Stimulated activated CD8-positive, alpha-beta memory T cell treated with anti-CD3 and anti-CD28 coated beads, Interleukin-7, amount 100 ng/mL, for 1 hour (primary cell): Measurements from ENCODE around the gene ALDOB.

ENCODE experiments used
- DNase-seq, 2 donors: peaks; one replicate each; pipeline ENCODE4 v3.0.0-alpha.2; 2020; ENCODE audit warnings: low read depth in 2 of 2

Gene ALDOB

DNA sequence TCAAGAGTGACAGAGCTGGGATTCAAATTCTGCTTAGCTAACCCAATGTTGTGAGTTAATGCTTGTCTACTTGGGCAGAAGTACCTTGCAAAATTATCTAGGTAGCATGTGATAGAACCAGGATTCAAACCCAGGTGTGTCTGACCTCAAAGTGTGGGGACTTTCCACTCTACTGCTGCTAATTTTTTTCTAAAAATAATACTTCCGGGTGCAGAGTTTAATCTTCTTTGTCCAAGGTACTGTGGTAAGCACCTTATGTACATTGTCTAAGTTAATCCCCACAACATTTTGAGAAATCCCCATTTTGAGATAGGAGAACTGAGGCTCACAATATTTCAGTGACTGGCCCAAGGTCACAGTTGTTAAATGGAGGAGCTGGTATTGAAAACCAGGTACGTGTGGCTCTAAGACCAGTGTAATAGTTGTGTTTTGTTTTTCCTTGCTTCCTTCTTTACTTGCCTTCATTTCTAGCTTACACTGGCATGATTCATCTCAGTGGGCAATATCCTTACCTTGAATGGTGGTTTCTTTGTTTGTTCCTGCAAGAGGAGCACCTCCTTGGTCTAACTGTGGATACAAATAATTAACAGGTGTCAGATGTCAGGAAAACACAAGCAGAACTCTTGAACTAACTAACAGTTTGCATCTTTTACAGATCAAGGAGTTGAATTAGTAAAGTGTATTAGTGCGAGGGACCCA, 7.5 kb downstream of the ALDOB start:
- DNase-seq: no peak

DNA sequence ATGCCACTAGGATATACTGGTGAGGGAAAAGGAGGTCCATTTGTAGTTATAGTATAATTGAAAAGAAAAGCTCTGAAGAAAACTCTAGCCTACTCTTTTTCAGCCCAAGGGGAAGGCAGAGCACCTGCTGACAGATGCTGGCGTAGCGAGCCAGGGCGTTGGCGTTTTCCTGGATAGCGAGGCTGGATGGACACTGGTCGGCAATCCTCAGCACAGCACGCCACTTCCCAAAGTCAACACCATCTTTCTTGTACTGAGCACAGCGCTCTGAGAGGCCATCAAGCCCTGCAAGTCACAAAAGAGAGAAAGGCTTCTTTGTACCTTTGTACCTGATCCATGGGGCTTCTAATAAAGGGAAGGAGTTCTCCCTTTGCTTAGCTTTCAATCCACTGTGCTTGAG, 8.2 kb downstream of the ALDOB start:
- no peak for DNase-seq

DNA sequence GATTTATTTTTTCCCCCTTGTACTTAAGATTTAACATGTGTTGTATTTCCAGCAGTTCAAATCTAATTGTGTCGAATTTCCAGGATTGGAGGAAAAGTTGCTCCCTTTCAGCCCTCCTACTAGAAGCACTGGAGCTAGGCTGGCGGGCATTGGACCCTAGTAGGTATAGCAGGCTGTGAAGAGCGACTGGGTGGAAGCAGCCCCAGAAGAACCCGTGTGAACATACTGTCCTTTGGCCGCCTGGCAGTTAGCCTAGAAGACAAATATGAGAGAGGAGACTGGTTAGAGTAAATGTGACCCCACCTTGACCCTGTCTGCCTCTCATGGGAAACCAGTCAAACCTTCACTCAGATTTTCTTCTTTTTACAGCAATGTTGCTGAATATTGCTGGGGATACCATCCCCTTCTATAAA, 13.9 kb downstream of the ALDOB start:
- DNase-seq: no peak

DNA sequence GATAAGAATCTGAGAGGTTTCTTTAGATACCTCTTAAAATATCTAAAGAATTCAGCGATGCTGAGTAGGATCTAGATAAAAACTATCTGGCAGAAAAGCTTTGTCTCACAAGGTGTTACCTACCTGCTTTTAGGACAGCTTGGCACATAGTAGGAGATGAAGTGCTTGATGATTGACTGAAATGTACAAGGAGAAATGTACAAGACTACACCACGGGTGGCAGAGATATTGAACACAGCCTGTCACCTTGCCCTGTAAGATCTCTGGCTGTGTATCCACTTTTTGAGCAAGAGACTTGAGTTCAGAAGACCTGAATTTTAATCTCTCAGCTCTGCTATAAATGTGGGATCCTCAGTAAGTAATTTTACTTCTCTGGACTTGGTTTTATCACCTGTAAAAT, 15.7 kb downstream of the ALDOB start:
- no peak for DNase-seq

- DNase-seq: no peak
Observed at GRCh38 chr9:101418518-101419430, 16.8 kb downstream of the ALDOB start.

DNA sequence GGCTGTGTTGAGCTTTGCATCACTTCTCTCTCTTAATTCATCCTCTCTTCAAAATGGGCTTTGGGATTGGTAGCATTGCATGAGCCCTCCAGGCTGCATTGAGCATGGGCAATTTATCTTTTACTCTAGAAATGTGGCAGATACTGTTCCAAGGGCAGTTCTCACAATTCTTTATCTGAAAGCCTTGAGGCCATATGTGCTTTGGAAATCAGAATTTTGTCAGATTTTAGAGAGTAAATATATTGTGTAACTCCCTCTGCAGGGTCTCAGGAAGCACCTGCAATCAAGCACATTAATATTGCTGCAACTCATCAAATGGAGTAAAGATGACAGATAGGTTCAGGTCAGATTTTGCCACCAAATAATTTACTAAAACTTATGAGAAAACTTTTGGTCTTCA, 17.6 kb downstream of the ALDOB start:
- DNase-seq: no peak

- no peak for DNase-seq
Observed at GRCh38 chr9:101417389-101417788, 18.2 kb downstream of the ALDOB start.

- no peak for DNase-seq
Observed at GRCh38 chr9:101415578-101415977, 20.0 kb downstream of the ALDOB start.

DNA sequence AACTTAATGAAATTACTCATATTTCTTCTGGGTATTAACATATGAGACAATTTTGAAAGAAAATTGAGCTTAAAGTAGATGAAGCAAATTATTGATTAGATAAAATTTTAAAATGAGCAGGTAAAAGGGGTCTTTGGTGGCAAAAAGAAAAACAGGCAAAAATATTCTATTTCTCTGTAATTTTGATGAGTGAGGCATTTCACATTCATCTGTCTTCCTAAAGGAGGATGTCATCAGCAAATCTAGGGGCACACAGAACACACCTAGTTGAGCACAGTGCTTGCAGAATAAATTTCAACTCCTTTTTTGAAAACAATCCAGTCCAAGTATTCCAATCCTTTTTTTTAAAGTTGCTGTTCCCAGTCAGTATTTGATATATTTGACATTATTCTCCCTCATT, 20.7 kb downstream of the ALDOB start:
- no peak for DNase-seq

DNA sequence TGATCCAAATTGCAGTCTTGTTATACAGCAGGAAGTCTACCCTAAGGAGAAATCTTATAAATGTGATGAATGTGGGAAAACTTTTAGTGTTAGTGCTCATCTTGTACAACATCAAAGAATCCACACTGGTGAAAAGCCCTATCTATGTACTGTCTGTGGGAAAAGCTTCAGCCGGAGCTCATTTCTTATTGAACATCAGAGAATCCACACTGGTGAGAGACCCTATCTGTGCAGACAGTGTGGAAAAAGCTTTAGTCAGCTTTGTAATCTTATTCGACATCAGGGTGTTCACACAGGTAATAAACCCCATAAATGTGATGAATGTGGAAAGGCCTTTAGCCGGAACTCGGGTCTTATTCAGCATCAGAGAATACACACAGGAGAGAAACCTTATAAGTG, 26.5 kb downstream of the ALDOB start:
- DNase-seq: no peak

- no peak for DNase-seq
Observed at GRCh38 chr9:101408374-101409078, 27.0 kb downstream of the ALDOB start.

GRCh38 chr9:101403516-101404285, 31.9 kb downstream of the ALDOB start:
- no peak for DNase-seq

- DNase-seq: no peak
Observed at GRCh38 chr9:101400120-101400519, 35.5 kb downstream of the ALDOB start.

GRCh38 chr9:101399643-101399970, 36.0 kb downstream of the ALDOB start:
- no peak for DNase-seq

DNA sequence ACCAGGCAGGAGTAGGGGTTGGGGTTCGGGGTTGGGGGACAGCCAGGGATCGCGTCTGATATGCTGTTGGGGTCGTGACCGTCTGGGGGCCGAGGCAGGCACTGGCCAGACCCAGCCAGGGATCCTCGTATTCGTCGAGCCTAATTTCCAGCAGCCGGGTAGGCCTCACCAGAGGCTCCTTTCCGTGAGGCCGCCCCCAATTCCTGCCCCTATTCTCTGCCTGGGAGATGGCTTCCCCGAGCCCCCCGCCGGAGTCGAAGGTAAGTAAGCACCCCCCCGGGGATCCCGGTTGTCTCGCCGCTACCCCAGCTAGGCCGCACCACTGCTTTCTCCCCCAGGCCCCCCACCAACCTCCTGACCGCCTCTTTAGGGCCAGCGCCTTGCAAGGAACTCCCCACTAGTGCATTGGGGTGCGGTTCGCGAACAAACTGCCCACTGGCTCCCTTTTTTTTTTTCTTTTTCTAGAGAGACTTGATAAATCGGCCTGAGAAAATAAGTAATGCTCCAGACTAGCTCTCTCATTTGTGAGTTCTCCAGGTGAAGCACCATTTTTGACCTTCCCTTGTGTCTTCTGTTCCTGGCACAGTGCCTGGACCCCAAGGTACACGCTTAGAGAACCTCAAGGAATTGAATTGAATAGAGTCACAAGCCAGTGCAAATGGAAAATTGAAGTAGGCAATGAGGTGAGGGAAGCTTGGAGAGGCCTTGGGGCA, 36.5 kb downstream of the ALDOB start:
- no peak for DNase-seq

DNA sequence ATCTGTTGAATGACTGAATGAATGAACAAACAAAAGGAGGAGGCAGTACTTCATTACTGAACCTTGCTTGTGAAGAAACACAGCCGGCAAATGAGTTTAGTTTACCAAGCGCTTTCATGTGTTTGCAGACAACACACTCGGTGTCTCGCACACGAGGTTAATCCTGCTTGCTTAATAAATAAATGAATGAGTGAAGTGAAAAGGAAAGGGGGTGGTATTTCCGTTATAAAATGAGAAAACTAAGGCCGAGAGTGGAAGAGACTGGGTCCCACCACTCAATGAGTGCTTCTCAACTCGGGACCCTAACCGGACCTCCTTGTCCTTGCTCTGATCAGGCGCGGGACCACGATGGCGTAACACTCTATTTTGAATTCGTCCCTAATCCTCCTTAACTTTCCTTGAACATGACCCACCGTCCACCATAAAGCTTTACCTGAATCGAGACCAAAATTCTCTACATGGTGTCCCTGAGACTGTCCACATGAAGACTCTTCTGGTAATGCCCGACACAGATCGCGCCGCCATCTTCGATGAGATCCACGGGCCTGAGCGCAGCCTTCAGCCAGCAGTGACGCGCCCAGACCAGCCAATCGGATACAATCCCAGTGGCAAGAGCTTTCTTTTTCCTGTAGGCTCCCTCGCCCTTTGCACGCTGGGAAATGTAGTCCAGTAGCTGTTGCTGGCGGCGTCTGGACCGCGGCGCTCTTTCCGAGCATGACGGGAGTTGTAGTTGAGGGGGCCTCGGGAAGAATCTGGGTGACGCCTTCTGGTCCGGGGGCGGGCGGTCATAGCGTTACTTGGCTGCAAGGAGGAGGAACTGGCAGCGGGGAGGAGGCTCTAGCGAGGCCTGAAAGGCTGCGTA, 37.3 kb downstream of the ALDOB start, which contains the start of the genes MRPL50 and ZNF189:
TSS of gene MRPL50 (minus strand) at position 551 of the 862 bp plus-strand sequence. CDS start at position 525, 26 bp downstream.
TSS of gene ZNF189 (plus strand) at position 784 of the 862 bp plus-strand sequence. CDS start 306 bp downstream, outside the sequence.
- peak; percentile 86 to 88 for DNase-seq

GRCh38 chr9:101397746-101398067, 37.9 kb downstream of the ALDOB start:
- no peak for DNase-seq

DNA sequence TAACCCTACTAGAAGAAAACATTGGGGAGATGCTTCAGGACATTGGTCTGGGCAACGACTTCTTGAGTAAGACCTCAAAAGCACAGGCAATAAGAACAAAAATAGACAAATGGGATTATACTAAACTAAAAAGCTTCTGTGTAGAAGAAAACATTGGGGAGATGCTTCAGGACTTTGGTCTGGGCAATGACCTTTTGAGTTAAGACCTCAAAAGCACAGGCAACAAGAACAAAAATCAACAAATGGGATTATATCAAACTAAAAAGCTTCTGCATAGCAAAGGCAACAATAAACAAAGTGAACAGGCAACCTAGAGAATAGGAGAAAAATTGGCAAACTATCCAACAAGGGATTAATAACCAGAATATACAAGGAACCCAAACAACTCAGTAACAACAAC, 40.9 kb downstream of the ALDOB start:
- DNase-seq: no peak

DNA sequence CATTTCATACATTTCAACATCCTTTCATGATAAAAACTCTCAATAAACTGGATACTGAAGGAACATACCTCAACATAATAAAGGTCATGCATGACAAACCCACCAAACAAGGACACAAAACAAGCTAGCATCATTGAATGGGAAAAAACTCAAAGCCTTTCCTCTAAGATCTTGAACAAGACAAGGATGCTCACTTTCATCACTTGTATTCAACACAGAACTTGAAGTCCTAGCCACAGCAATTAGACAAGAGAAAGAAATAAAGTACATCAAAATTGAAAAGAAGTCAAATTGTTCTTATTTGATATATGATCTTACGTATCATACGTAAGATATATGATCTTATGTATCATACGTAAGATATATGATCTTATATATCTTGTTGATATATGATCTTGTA, 42.4 kb downstream of the ALDOB start:
- DNase-seq: no peak

- no peak for DNase-seq
Observed at GRCh38 chr9:101388507-101388993, 47.0 kb downstream of the ALDOB start.
